ENCODE measurements around the gene PDSS2.
"Not testable (repeated sequence)": the region's sequence is repeated elsewhere in the genome, so short reads cannot be mapped to it uniquely, and the experiment has no call there.

GRCh38 chr6:107475360-107475759 is 16.0 kb upstream of the PDSS2 start:
- TF ChIP-seq CTCF, POLR2A (IDR thresholded peaks at IDR 0.05): not testable (repeated sequence)
